ENCODE data around the gene MROH8. TPM values are rescaled to one million over a fixed set of nuclear protein-coding genes. Genes with fewer than 3 reads are reported as not detected.

MROH8 gene
- total RNA-seq, 4 donors from 2014 or later, result 1.4 to 5.0 (median 3.6) TPM

- DNase-seq (ENCODE audit: low spot score), result no peak
- no peak for ATAC-seq (ENCODE audit: low FRiP score)
- no peak for TF ChIP-seq CTCF (IDR thresholded peaks at IDR 0.05)
Observed at GRCh38 chr20:37123441-37123840, 55.9 kb downstream of the MROH8 start.

GRCh38 chr20:37120497-37120896 is 58.9 kb downstream of the MROH8 start:
- ATAC-seq (ENCODE audit: low FRiP score), result no peak
- DNase-seq (ENCODE audit: low spot score), result no peak
- TF ChIP-seq CTCF (IDR thresholded peaks at IDR 0.05), result no peak

- TF ChIP-seq CTCF (IDR thresholded peaks at IDR 0.05), result no peak
- ATAC-seq (ENCODE audit: low FRiP score) (no peak), DNase-seq (ENCODE audit: low spot score) (no peak)
Observed at GRCh38 chr20:37119356-37120036, 59.9 kb downstream of the MROH8 start.

GRCh38 chr20:37114012-37114411 is 65.3 kb downstream of the MROH8 start:
- no peak for DNase-seq (ENCODE audit: low spot score)
- TF ChIP-seq CTCF (IDR thresholded peaks at IDR 0.05), result no peak
- no peak for ATAC-seq (ENCODE audit: low FRiP score)

GRCh38 chr20:37111926-37112455 is 67.4 kb downstream of the MROH8 start:
- no peak for ATAC-seq (ENCODE audit: low FRiP score)
- no peak for TF ChIP-seq CTCF (IDR thresholded peaks at IDR 0.05)
- no peak for DNase-seq (ENCODE audit: low spot score)

- DNase-seq (ENCODE audit: low spot score) (no peak), ATAC-seq (ENCODE audit: low FRiP score) (no peak)
- TF ChIP-seq CTCF (IDR thresholded peaks at IDR 0.05), result no peak
Observed at GRCh38 chr20:37108676-37109075, 70.7 kb downstream of the MROH8 start.

GRCh38 chr20:37102571-37102970 is 76.8 kb downstream of the MROH8 start:
- ATAC-seq (ENCODE audit: low FRiP score) (no peak), DNase-seq (ENCODE audit: low spot score) (no peak)
- TF ChIP-seq CTCF (IDR thresholded peaks at IDR 0.05), result no peak

Data from omental fat pad (tissue), 4 donors.